Endothelial cell of umbilical vein (primary cell): ENCODE results near the gene WNK4. TPM values are rescaled to one million over a fixed set of nuclear protein-coding genes. Genes with fewer than 3 reads are reported as not detected.

Experiments
- BruUV-seq: library from RNA; stranded (reverse); fragments of 400-500 nt; replicated peaks from 2 replicates; lab custom pipeline; 2021; lab: Mats Ljungman, UMichigan
- CTCF ChIA-PET: fragments of 300-600, 350-600 bp; sonication (Branson Sonifier 250); formaldehyde crosslinking; loops from one replicate; lab custom pipeline; 2021; ENCODE audit warnings: antibody characterized with exemption, inconsistent platforms; lab: Charles Lee
- POLR2A ChIA-PET: fragments of 300-600, 350-600 bp; sonication (Branson Sonifier 250); formaldehyde crosslinking; loops from one replicate; lab custom pipeline; 2021; ENCODE audit warnings: antibody characterized with exemption, inconsistent platforms; lab: Charles Lee
- DNase-seq: peaks from one replicate; pipeline ENCODE4 v3.0.0-alpha.2; 2011; ENCODE audit warnings: low read depth, low spot score
- FAIRE-seq: peaks from 2 replicates; lab custom pipeline; 2011; peaks lifted over from hg19 to GRCh38; lab: Jason Lieb, UNC
- H2AFZ ChIP-seq: 2 replicates; pipeline ENCODE4 v1.6.0; 2012; ENCODE audit warnings: low read depth, low read length, control low read depth, inconsistent platforms
- H3K27ac ChIP-seq: 2 replicates; pipeline ENCODE4 v1.5.1; 2011; ENCODE audit warnings: low read depth, mild to moderate bottlenecking, control low read depth, low read length, moderate library complexity; ENCODE audit not compliant: insufficient read depth
- H3K27me3 ChIP-seq, 2 experiments: 2 replicates each; pipeline versions ENCODE4 v1.6.0 to v1.6.1; 2011; ENCODE audit warnings: low read length in 2 of 2, mixed read lengths in 1 of 2; ENCODE audit not compliant: control insufficient read depth in 2 of 2, insufficient read depth in 2 of 2
- H3K36me3 ChIP-seq, 2 experiments: 2 replicates in 1 of 2; 3 replicates in 1 of 2; pipeline ENCODE4 v1.5.1; 2011; ENCODE audit warnings: low read length in 2 of 2, mild to moderate bottlenecking in 1 of 2, moderate library complexity in 1 of 2; ENCODE audit not compliant: control insufficient read depth in 2 of 2, insufficient read depth in 2 of 2; ENCODE audit errors: extremely low read depth in 1 of 2
- H3K4me1 ChIP-seq: 3 replicates; pipeline ENCODE4 v1.5.1; 2011; ENCODE audit warnings: mild to moderate bottlenecking, low read length; ENCODE audit not compliant: control insufficient read depth, insufficient read depth; ENCODE audit errors: extremely low read depth
- H3K4me2 ChIP-seq: 2 replicates; pipeline ENCODE4 v1.6.1; 2011; ENCODE audit warnings: low read length, control low read depth, mixed read lengths; ENCODE audit not compliant: insufficient read depth
- H3K4me3 ChIP-seq, 3 experiments: fragments of 200-600 bp in 1 of 3; sonication (generic), shearing (Covaris generic) in 1 of 3; replicated peaks in 1 of 3; 2 replicates each; pipeline ENCODE4 v1.5.1; 2011 to 2016; ENCODE audit warnings: control low read depth in 3 of 3, low read length in 3 of 3, mild to moderate bottlenecking in 2 of 3, inconsistent platforms in 1 of 3, low read depth in 1 of 3, moderate library complexity in 1 of 3; ENCODE audit not compliant: insufficient read depth in 1 of 3
- H3K79me2 ChIP-seq: 2 replicates; pipeline ENCODE4 v1.6.0; 2012; ENCODE audit warnings: low read length, inconsistent platforms; ENCODE audit not compliant: control insufficient read depth, insufficient read depth
- H3K9ac ChIP-seq: replicated peaks from 2 replicates; pipeline ENCODE3; 2011; ENCODE audit warnings: low read length, control low read depth; ENCODE audit not compliant: insufficient read depth; ENCODE audit errors: extremely low read depth
- H3K9me1 ChIP-seq: replicated peaks from 3 replicates; pipeline ENCODE4 v1.6.0; 2011; ENCODE audit warnings: mild to moderate bottlenecking, low read length; ENCODE audit not compliant: control insufficient read depth, insufficient read depth; ENCODE audit errors: extremely low read depth
- H3K9me3 ChIP-seq: replicated peaks from 2 replicates; pipeline ENCODE4 v1.5.1; 2012; ENCODE audit warnings: low read length, inconsistent platforms; ENCODE audit not compliant: control insufficient read depth, insufficient read depth
- H4K20me1 ChIP-seq: replicated peaks from 2 replicates; pipeline ENCODE3; 2011; ENCODE audit warnings: mild to moderate bottlenecking, low read length; ENCODE audit not compliant: control insufficient read depth, insufficient read depth; ENCODE audit errors: extremely low read depth
- CTCF ChIP-seq, 2 donors: IDR thresholded peaks; 1 replicate in 1 of 2; 2 replicates in 1 of 2; pipeline ENCODE4 v1.5.1; 2011; ENCODE audit warnings: low read length in 2 of 2, mild to moderate bottlenecking in 2 of 2, moderate library complexity in 2 of 2, control low read depth in 1 of 2, inconsistent platforms in 1 of 2, low read depth in 1 of 2; ENCODE audit not compliant: insufficient read depth in 1 of 2; ENCODE audit errors: extremely low read depth in 1 of 2
- EZH2 ChIP-seq: IDR thresholded peaks from 2 replicates; pipeline ENCODE4 v1.6.1; 2012; ENCODE audit warnings: borderline replicate concordance, low read depth, mild to moderate bottlenecking, moderate library complexity, low read length, inconsistent platforms; ENCODE audit not compliant: severe bottlenecking
- FOS ChIP-seq: IDR thresholded peaks from 2 replicates; pipeline ENCODE4 v1.6.1; 2011; ENCODE audit warnings: mild to moderate bottlenecking, low read length, moderate library complexity, borderline replicate concordance; ENCODE audit not compliant: insufficient read depth
- GATA2 ChIP-seq: IDR thresholded peaks from 2 replicates; pipeline ENCODE4 v1.7.0; 2011; ENCODE audit warnings: low read depth, mild to moderate bottlenecking, moderate library complexity, mixed read lengths, low read length; ENCODE audit not compliant: insufficient read length, insufficient read depth
- JUN ChIP-seq: IDR thresholded peaks from 2 replicates; pipeline ENCODE4 v1.6.1; 2011; ENCODE audit warnings: borderline replicate concordance, low read depth; ENCODE audit not compliant: insufficient read length, insufficient read depth
- MAX ChIP-seq: IDR thresholded peaks from 2 replicates; pipeline ENCODE4 v1.6.1; 2011; ENCODE audit not compliant: insufficient read depth, insufficient read length
- MYC ChIP-seq: IDR thresholded peaks from one replicate; pipeline ENCODE4 v1.6.1; 2011; ENCODE audit warnings: mild to moderate bottlenecking, low read depth, low read length
- POLR2A ChIP-seq: IDR thresholded peaks from 2 replicates; pipeline ENCODE4 v1.6.1; 2012; ENCODE audit warnings: low read depth, mild to moderate bottlenecking, control low read depth, low read length
- POLR2AphosphoS5 ChIP-seq: IDR thresholded peaks from 2 replicates; pipeline ENCODE4 v1.6.1; 2012; ENCODE audit warnings: low read depth, mild to moderate bottlenecking, control low read depth, low read length, moderate library complexity; ENCODE audit not compliant: insufficient read depth
- dilution Hi-C: fragments of 300-500 bp; cut with MboI; formaldehyde crosslinking; loops from one replicate; pipeline ENCODE4 v1.15.0; 2019; ENCODE audit warnings: low sequenced_read_pairs; ENCODE audit not compliant: extremely low pct_ligation_motif_present
- intact Hi-C: fragments of 100-400 bp; cut with micrococcal nuclease; formaldehyde crosslinking; loops from one replicate; pipeline ENCODE4 v1.10.0; 2022
- polyA plus RNA-seq, 4 experiments: library from polyadenylated mRNA; depleted of rRNA in 3 of 4; stranded (reverse) in 3 of 4; unstranded in 1 of 4; fragments of >200 nt; gene quantifications; 2 replicates each; pipeline versions ENCODE4 v1.2.1 to v1.2.3, GENCODE V29; 2011 to 2012; ENCODE audit warnings: missing spikeins in 1 of 4
- total RNA-seq: library from RNA; stranded (reverse); gene quantifications from 2 replicates; pipeline ENCODE4 v1.2.3, GENCODE V29; 2021

WNK4 gene
- total and polyA plus RNA-seq, 2 donors (not counting 3 experiments of a cell fraction or from before 2014, with no cell fraction given) = 0.84 to 1.9 TPM

GRCh38 chr17:42791948-42792347 lies 11.5 kb downstream of the WNK4 start:
- CTCF ChIA-PET = no interaction called here
- dilution Hi-C loops = no loop called here

More at GRCh38 chr17:42791948-42792347, 11.5 kb downstream of the WNK4 start:
- Histone ChIP-seq H2AFZ (no peak overlapping the region), H3K36me3 (peaks cover 0 to 2% of the 10 kb centered on the region in 2 experiments), H4K20me1 (no peaks in the 10 kb centered on the region), H3K79me2 (no peaks in the 10 kb centered on the region), H3K9ac (no peak overlapping the region), H3K27ac (no peak overlapping the region), H3K9me1 (no peaks in the 10 kb centered on the region), H3K4me1 (peaks cover under 1% of the 10 kb centered on the region), H3K27me3 (no peaks in the 10 kb centered on the region), H3K4me3 (no peak overlapping the region), H3K4me2 (no peak overlapping the region), H3K9me3 (no peaks in the 10 kb centered on the region)
- no peak for TF ChIP-seq CTCF (IDR thresholded peaks at IDR 0.05; ENCODE audit: extremely low read depth in 1 of 2, insufficient read depth in 1 of 2, low read depth in 1 of 2, low read length in 2 of 2)
- TF ChIP-seq JUN = no peak
- no peak for TF ChIP-seq MAX
- no peak for TF ChIP-seq EZH2
- no peak for TF ChIP-seq POLR2AphosphoS5
- no peak for TF ChIP-seq FOS
- no peak for TF ChIP-seq POLR2A
- no peak for TF ChIP-seq MYC
- TF ChIP-seq GATA2 = no peak
- intact Hi-C loops = no loop called here
- no TSS peak for BruUV-seq
- DNase-seq = no peak
- FAIRE-seq = no peak
- POLR2A ChIA-PET = no interaction called here
